Measurements from ENCODE around the gene FAM237B.

GRCh38 chr7:90267263-90267858, 53.7 kb downstream of the FAM237B start:
- TF ChIP-seq EZH2 (IDR thresholded peaks at IDR 0.05; ENCODE audit: insufficient read depth, poor library complexity, severe bottlenecking) (no peak), EZH2phosphoT487 (IDR thresholded peaks at IDR 0.05; ENCODE audit: insufficient read depth, low read depth) (no peak)
